Measurements from ENCODE around the gene TJP1.

Gene TJP1

GRCh38 chr15:29811691-29812383, 10.4 kb downstream of the TJP1 start:
- ATAC-seq (ENCODE audit: low read depth), result no peak
- Histone ChIP-seq H3K9me3 (ENCODE audit: severe bottlenecking) (no peaks in the 10 kb centered on the region), H3K27ac (ENCODE audit: poor library complexity, severe bottlenecking) (peak overlapping the region; percentile 67), H3K36me3 (ENCODE audit: low read depth) (peaks cover 19% of the 10 kb centered on the region), H3K4me1 (ENCODE audit: insufficient read depth, poor library complexity, severe bottlenecking) (peaks cover 55% of the 10 kb centered on the region), H3K27me3 (ENCODE audit: insufficient read depth, poor library complexity, severe bottlenecking) (no peaks in the 10 kb centered on the region), H3K4me3 (ENCODE audit: severe bottlenecking) (no peak overlapping the region)
- DNase-seq (ENCODE audit: low spot score), result no peak
- TF ChIP-seq, protein P1, sequence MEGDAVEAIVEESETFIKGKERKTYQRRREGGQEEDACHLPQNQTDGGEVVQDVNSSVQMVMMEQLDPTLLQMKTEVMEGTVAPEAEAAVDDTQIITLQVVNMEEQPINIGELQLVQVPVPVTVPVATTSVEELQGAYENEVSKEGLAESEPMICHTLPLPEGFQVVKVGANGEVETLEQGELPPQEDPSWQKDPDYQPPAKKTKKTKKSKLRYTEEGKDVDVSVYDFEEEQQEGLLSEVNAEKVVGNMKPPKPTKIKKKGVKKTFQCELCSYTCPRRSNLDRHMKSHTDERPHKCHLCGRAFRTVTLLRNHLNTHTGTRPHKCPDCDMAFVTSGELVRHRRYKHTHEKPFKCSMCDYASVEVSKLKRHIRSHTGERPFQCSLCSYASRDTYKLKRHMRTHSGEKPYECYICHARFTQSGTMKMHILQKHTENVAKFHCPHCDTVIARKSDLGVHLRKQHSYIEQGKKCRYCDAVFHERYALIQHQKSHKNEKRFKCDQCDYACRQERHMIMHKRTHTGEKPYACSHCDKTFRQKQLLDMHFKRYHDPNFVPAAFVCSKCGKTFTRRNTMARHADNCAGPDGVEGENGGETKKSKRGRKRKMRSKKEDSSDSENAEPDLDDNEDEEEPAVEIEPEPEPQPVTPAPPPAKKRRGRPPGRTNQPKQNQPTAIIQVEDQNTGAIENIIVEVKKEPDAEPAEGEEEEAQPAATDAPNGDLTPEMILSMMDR (IDR thresholded peaks at IDR 0.05; ENCODE audit: poor library complexity, severe bottlenecking), result no peak

DNA sequence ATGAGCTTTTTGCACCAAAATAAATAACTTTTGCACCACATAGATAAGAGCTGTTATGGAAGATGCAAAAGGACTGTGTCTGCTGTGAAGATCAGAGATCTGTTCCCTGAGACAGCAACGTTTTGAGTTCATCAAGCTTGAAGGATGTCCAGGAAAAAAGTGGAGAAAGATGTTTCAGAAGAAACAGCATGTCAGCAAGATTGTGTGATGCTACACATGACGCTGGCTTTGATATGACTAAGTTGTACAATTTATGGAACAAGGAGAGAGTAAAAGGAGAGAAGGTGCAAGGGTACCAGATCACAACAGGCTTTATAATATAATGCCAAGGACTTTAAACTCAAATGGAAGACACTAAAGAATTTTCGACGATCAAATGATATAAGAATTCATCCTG, 16.6 kb downstream of the TJP1 start:
- Histone ChIP-seq H3K4me3 (ENCODE audit: severe bottlenecking) (no peak overlapping the region), H3K36me3 (ENCODE audit: low read depth) (peaks cover 15% of the 10 kb centered on the region; the same call in 1 of the 2 replicates), H3K27me3 (ENCODE audit: insufficient read depth, poor library complexity, severe bottlenecking) (no peaks in the 10 kb centered on the region), H3K9me3 (ENCODE audit: severe bottlenecking) (no peaks in the 10 kb centered on the region), H3K27ac (ENCODE audit: poor library complexity, severe bottlenecking) (peak overlapping the region; percentile 61), H3K4me1 (ENCODE audit: insufficient read depth, poor library complexity, severe bottlenecking) (peaks cover 29% of the 10 kb centered on the region)
- ATAC-seq (ENCODE audit: low read depth), result no peak
- DNase-seq (ENCODE audit: low spot score), result no peak
- TF ChIP-seq, protein P1 (IDR thresholded peaks at IDR 0.05; ENCODE audit: poor library complexity, severe bottlenecking), result no peak

DNA sequence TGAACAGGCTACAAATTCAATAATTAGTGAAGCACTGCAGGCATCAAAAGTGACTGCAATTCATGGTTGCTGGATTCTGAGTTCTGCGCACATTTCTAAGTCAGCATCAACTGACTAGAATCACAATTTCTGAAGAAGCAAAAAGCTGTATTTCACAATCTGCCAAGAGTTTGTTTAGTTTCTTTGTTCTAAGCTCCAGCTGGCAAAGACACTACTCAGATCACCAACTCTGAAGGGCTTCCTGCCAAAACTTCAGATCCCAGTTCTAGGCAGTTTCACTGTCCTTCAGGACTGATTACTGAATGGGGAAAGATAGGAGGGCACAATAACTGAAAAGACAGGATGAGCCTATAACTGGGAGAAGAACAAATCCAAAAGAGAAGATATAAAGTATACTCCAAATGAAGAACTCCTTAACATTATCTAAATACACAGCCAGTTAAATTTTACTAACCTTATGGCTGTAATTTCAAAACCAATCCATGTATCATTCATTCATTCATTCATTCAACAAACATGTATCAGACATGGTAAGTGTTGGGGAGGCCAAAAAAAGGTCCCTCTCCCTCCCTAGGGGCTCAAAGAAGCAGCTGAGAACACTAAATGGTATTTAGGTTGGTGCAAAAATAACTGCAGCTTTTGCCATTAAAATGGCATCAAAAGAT, 17.1 kb downstream of the TJP1 start:
- no peak overlapping the region for H3K4me3 ChIP-seq (ENCODE audit: severe bottlenecking)
- DNase-seq (ENCODE audit: low spot score), result no peak
- no peaks in the 10 kb centered on the region for H3K27me3 ChIP-seq (ENCODE audit: insufficient read depth, poor library complexity, severe bottlenecking)
- no peaks in the 10 kb centered on the region for H3K9me3 ChIP-seq (ENCODE audit: severe bottlenecking)
- peak; percentile 92 for ATAC-seq (ENCODE audit: low read depth)
- H3K36me3 ChIP-seq (ENCODE audit: low read depth), result peaks cover 14% of the 10 kb centered on the region
- H3K4me1 ChIP-seq (ENCODE audit: insufficient read depth, poor library complexity, severe bottlenecking), result peaks cover 29% of the 10 kb centered on the region
- TF ChIP-seq, protein P1 (IDR thresholded peaks at IDR 0.05; ENCODE audit: poor library complexity, severe bottlenecking), result no peak
- H3K27ac ChIP-seq (ENCODE audit: poor library complexity, severe bottlenecking), result peak overlapping the region; percentile 61

- DNase-seq (ENCODE audit: low spot score) (no peak), ATAC-seq (ENCODE audit: low read depth) (no peak)
- no peak overlapping the region for H3K4me3 ChIP-seq (ENCODE audit: severe bottlenecking)
- peaks cover 29% of the 10 kb centered on the region for H3K4me1 ChIP-seq (ENCODE audit: insufficient read depth, poor library complexity, severe bottlenecking)
- no peak overlapping the region for H3K27ac ChIP-seq (ENCODE audit: poor library complexity, severe bottlenecking)
- H3K36me3 ChIP-seq (ENCODE audit: low read depth), result peaks cover 37% of the 10 kb centered on the region
- TF ChIP-seq, protein P1 (IDR thresholded peaks at IDR 0.05; ENCODE audit: poor library complexity, severe bottlenecking), result no peak
- H3K27me3 ChIP-seq (ENCODE audit: insufficient read depth, poor library complexity, severe bottlenecking), result no peaks in the 10 kb centered on the region
- H3K9me3 ChIP-seq (ENCODE audit: severe bottlenecking), result no peaks in the 10 kb centered on the region
Measured at GRCh38 chr15:29802411-29802810, 19.9 kb downstream of the TJP1 start.
